GM23338 (cell line): ENCODE data around the gene ADAMTS8. TPM values are rescaled to one million over a fixed set of nuclear protein-coding genes. Genes with fewer than 3 reads are reported as not detected.

Source experiments
- ATAC-seq: fragments of 200-7000 bp; cut with Tn5 transposase; 3 replicates; pipeline ENCODE4 v1.9.1; 2020
- DNase-seq: peaks from one replicate; pipeline ENCODE4 v3.0.0-alpha.2; 2015; ENCODE audit warnings: low spot score
- H2AFZ ChIP-seq: fragments of 200-600 bp; sonication (generic); 2 replicates; pipeline ENCODE4 v1.8.0; 2016; ENCODE audit warnings: antibody characterized with exemption, mild to moderate bottlenecking, moderate library complexity
- H3F3A ChIP-seq: fragments of 200-600 bp; sonication (generic); replicated peaks from 2 replicates; pipeline ENCODE4 v1.8.0; 2017; ENCODE audit warnings: antibody characterized with exemption, mixed run types, low read depth
- H3K27ac ChIP-seq: fragments of 200-600 bp; sonication (generic); 2 replicates; pipeline ENCODE4 v1.6.1; 2016; ENCODE audit warnings: low read depth
- H3K27me3 ChIP-seq: fragments of 200-600 bp; sonication (generic); 2 replicates; pipeline ENCODE4 v1.8.0; 2016; ENCODE audit warnings: mild to moderate bottlenecking, mixed run types, moderate library complexity; ENCODE audit not compliant: insufficient read depth
- H3K36me3 ChIP-seq: fragments of 200-600 bp; sonication (generic); 2 replicates; pipeline ENCODE4 v1.8.0; 2016; ENCODE audit warnings: mild to moderate bottlenecking; ENCODE audit not compliant: insufficient read depth
- H3K4me1 ChIP-seq: fragments of 200-600 bp; sonication (generic); 2 replicates; pipeline ENCODE4 v1.8.0; 2016; ENCODE audit warnings: mild to moderate bottlenecking, moderate library complexity; ENCODE audit not compliant: insufficient read depth
- H3K4me2 ChIP-seq: fragments of 200-600 bp; sonication (generic); 2 replicates; pipeline ENCODE4 v1.7.1; 2017; ENCODE audit warnings: mixed run types
- H3K4me3 ChIP-seq: fragments of 200-600 bp; sonication (generic); 2 replicates; pipeline ENCODE4 v1.6.1; 2016; ENCODE audit warnings: mixed run types
- H3K79me2 ChIP-seq: fragments of 200-600 bp; sonication (generic); replicated peaks from 2 replicates; pipeline ENCODE4 v1.8.0; 2017; ENCODE audit warnings: mild to moderate bottlenecking; ENCODE audit not compliant: insufficient read depth
- H3K9me2 ChIP-seq: fragments of 200-600 bp; sonication (generic); 2 replicates; pipeline ENCODE4 v1.8.0; 2017; ENCODE audit not compliant: insufficient read depth
- H4K20me1 ChIP-seq: fragments of 200-600 bp; sonication (generic); replicated peaks from 2 replicates; pipeline ENCODE4 v1.8.0; 2017; ENCODE audit warnings: mild to moderate bottlenecking; ENCODE audit not compliant: insufficient read depth
- H3K27ac Mint-ChIP-seq: 2 replicates; pipeline ENCODE4 v1.8.0; 2020; ENCODE audit warnings: inconsistent platforms, mild to moderate bottlenecking, moderate library complexity, mixed read lengths
- H3K27me3 Mint-ChIP-seq: 3 replicates; pipeline ENCODE4 v1.8.0; 2022; ENCODE audit warnings: low read depth, mild to moderate bottlenecking, moderate library complexity, mixed read lengths, inconsistent platforms; ENCODE audit not compliant: insufficient read depth, poor library complexity
- H3K36me3 Mint-ChIP-seq: 3 replicates; pipeline ENCODE4 v1.8.0; 2021; ENCODE audit warnings: low read depth, mild to moderate bottlenecking, inconsistent platforms, moderate library complexity, mixed read lengths
- H3K4me1 Mint-ChIP-seq: 3 replicates; pipeline ENCODE4 v1.8.0; 2020; ENCODE audit warnings: mild to moderate bottlenecking, inconsistent platforms, mixed read lengths
- H3K4me3 Mint-ChIP-seq: 3 replicates; pipeline ENCODE4 v1.8.0; 2021; ENCODE audit warnings: moderate library complexity, mild to moderate bottlenecking, inconsistent platforms, mixed read lengths
- H3K9me3 Mint-ChIP-seq: 3 replicates; pipeline ENCODE4 v1.8.0; 2020; ENCODE audit warnings: moderate library complexity, mild to moderate bottlenecking, inconsistent platforms, mixed read lengths
- CREB1 ChIP-seq: fragments of 250-450 bp; sonication (Bioruptor Pico); IDR thresholded peaks from 2 replicates; pipeline ENCODE4 v1.5.0; 2020; ENCODE audit warnings: low read depth, mild to moderate bottlenecking, moderate library complexity
- CTCF ChIP-seq, 2 experiments: fragments of 200-600 bp in 1 of 2; sonication (generic) in 1 of 2; conservative IDR thresholded peaks; 2 replicates each; pipeline versions ENCODE4 v1.5.1 to v1.6.1; 2016 to 2017; ENCODE audit warnings: antibody characterized with exemption in 2 of 2, low read depth in 2 of 2, mild to moderate bottlenecking in 2 of 2, moderate library complexity in 1 of 2
- ETS1 ChIP-seq: IDR thresholded peaks from 2 replicates; pipeline ENCODE4 v1.6.1; 2016; ENCODE audit warnings: antibody characterized with exemption
- EZH2 ChIP-seq: fragments of 200-600 bp; sonication (generic); IDR thresholded peaks from one replicate; pipeline ENCODE4 v1.8.0; 2017; ENCODE audit warnings: antibody characterized with exemption, mild to moderate bottlenecking, low read depth; ENCODE audit not compliant: unreplicated experiment
- JUNB ChIP-seq: IDR thresholded peaks from one replicate; pipeline ENCODE4 v1.6.1; 2016; ENCODE audit warnings: antibody characterized with exemption; ENCODE audit not compliant: unreplicated experiment
- NANOG ChIP-seq: IDR thresholded peaks from 2 replicates; pipeline ENCODE4 v1.6.1; 2016; ENCODE audit warnings: antibody characterized with exemption, borderline replicate concordance
- POLR2AphosphoS5 ChIP-seq: IDR thresholded peaks from 2 replicates; pipeline ENCODE4 v1.6.1; 2016; ENCODE audit warnings: antibody characterized with exemption, low read depth
- REST ChIP-seq: IDR thresholded peaks from one replicate; pipeline ENCODE4 v1.6.1; 2018; ENCODE audit warnings: antibody characterized with exemption; ENCODE audit not compliant: unreplicated experiment
- STAT1 ChIP-seq: IDR thresholded peaks from one replicate; pipeline ENCODE4 v1.6.1; 2016; ENCODE audit warnings: antibody characterized with exemption; ENCODE audit not compliant: unreplicated experiment
- ZNF114 ChIP-seq: fragments of 250-450 bp; sonication (Bioruptor Pico); IDR thresholded peaks from 2 replicates; pipeline ENCODE4 v1.5.0; 2020; ENCODE audit warnings: mild to moderate bottlenecking, moderate library complexity
- ZNF331 ChIP-seq: fragments of 250-450 bp; sonication (Bioruptor Pico); IDR thresholded peaks from 2 replicates; pipeline ENCODE4 v1.5.0; 2020; ENCODE audit warnings: low read depth, mild to moderate bottlenecking, moderate library complexity
- polyA plus RNA-seq: library from polyadenylated mRNA; unstranded; fragments of >200 nt; fragmentation: Nextera tagmentation; extraction: Ambion mirVana; gene quantifications from 2 replicates; pipeline ENCODE4 v1.2.1, GENCODE V29; 2016
- total RNA-seq: library from RNA; depleted of rRNA; stranded (reverse); fragments of >200 nt; shearing (Covaris generic); gene quantifications from 2 replicates; pipeline ENCODE4 v1.2.3, GENCODE V29; 2014

ADAMTS8 gene
- total and polyA plus RNA-seq, 2 experiments from 2014 or later, result 7.5 to 16.2 TPM

GRCh38 chr11:130437848-130438247 is 9.4 kb upstream of the ADAMTS8 start (continued):
- TF ChIP-seq CTCF (conservative IDR thresholded peaks at IDR 0.05; ENCODE audit: low read depth in 2 of 2) (no peak), POLR2AphosphoS5 (no peak), JUNB (no peak), EZH2 (no peak), ZNF331 (CRISPR knock-in tag) (no peak)

GRCh38 chr11:130436171-130436570 is 7.8 kb upstream of the ADAMTS8 start:
- ATAC-seq (no peak), DNase-seq (no peak)
- H3K36me3 ChIP-seq, result no peaks in the 10 kb centered on the region
- peaks cover 3% of the 10 kb centered on the region for H3K27me3 Mint-ChIP-seq
- H3K27ac ChIP-seq, result no peak overlapping the region
- no peaks in the 10 kb centered on the region for H3K79me2 ChIP-seq
- no peak overlapping the region for H3K27ac Mint-ChIP-seq
- H3K4me3 Mint-ChIP-seq, result no peak overlapping the region
- H3K27me3 ChIP-seq, result no peaks in the 10 kb centered on the region
- H4K20me1 ChIP-seq, result no peaks in the 10 kb centered on the region
- H3K9me3 Mint-ChIP-seq, result peaks cover 11% of the 10 kb centered on the region; the same call in 1 of the 3 replicates
- no peak overlapping the region for H3K4me3 ChIP-seq
- no peak for TF ChIP-seq ZNF114 (CRISPR knock-in tag)
- TF ChIP-seq CREB1 (CRISPR knock-in tag), result no peak
- no peak for TF ChIP-seq CTCF (conservative IDR thresholded peaks at IDR 0.05; ENCODE audit: low read depth in 2 of 2)
- TF ChIP-seq REST, result no peak
- no peak for TF ChIP-seq NANOG
- TF ChIP-seq ETS1, result no peak
- TF ChIP-seq JUNB, result no peak
- TF ChIP-seq STAT1, result no peak
- TF ChIP-seq ZNF331 (CRISPR knock-in tag), result no peak
- no peak for TF ChIP-seq EZH2
- no peak overlapping the region for H2AFZ ChIP-seq
- H3K4me2 ChIP-seq, result no peak overlapping the region
- H3K4me1 Mint-ChIP-seq, result no peaks in the 10 kb centered on the region; the same call in 2 of the 3 replicates
- no peaks in the 10 kb centered on the region for H3K36me3 Mint-ChIP-seq
- no peaks in the 10 kb centered on the region; the same call in 1 of the 2 replicates for H3K9me2 ChIP-seq
- peaks cover 3% of the 10 kb centered on the region; the same call in 1 of the 2 replicates for H3K4me1 ChIP-seq
- H3F3A ChIP-seq, result no peaks in the 10 kb centered on the region; the same call in 1 of the 2 replicates
